Left ventricle myocardium inferior (tissue), 1 donor: Measurements from ENCODE around the gene PHLDB1. TPM values are rescaled to one million over a fixed set of nuclear protein-coding genes. Genes with fewer than 3 reads are reported as not detected.
"Not testable (repeated sequence)": the region's sequence is repeated elsewhere in the genome, so short reads cannot be mapped to it uniquely, and the experiment has no call there.

ENCODE experiments used
- DNase-seq: peaks from one replicate; pipeline ENCODE4 v3.0.0-alpha.2; 2020
- H3K27ac ChIP-seq: fragments of 200-600 bp; replicated peaks from 2 replicates; pipeline ENCODE4 v1.8.0; 2021
- H3K27me3 ChIP-seq: fragments of 200-600 bp; 2 replicates; pipeline ENCODE4 v1.8.0; 2021; ENCODE audit warnings: low read depth
- H3K36me3 ChIP-seq: fragments of 200-600 bp; 2 replicates; pipeline ENCODE4 v1.8.0; 2021
- H3K4me1 ChIP-seq: fragments of 200-600 bp; 2 replicates; pipeline ENCODE4 v1.8.0; 2021
- H3K4me3 ChIP-seq: fragments of 200-600 bp; 2 replicates; pipeline ENCODE4 v1.8.0; 2021; ENCODE audit warnings: mild to moderate bottlenecking, moderate library complexity
- H3K9me3 ChIP-seq: fragments of 200-600 bp; replicated peaks from 2 replicates; pipeline ENCODE4 v1.8.0; 2021
- intact Hi-C: fragments of 100-400 bp; cut with micrococcal nuclease; formaldehyde crosslinking; loops from one replicate; pipeline ENCODE4 v1.11.0; 2022
- long read RNA-seq: library from polyadenylated mRNA; unstranded; transcript quantifications from one replicate; pipeline ENCODE4 v2.0.0, GENCODE V29; 2021
- total RNA-seq: library from RNA; stranded (reverse); fragmentation: NEBNext Ultra II Directional; extraction: Animal tissue kit (Norgen Biotek cat#: 25700); gene quantifications from one replicate; pipeline ENCODE4 v1.2.1, GENCODE V29; 2021
- TF ChIP-seq, protein P1 (sequence below): fragments of 200-600 bp; IDR thresholded peaks from 2 replicates; pipeline ENCODE4 v1.8.0; 2021; ENCODE audit warnings: antibody characterized with exemption, mild to moderate bottlenecking, borderline replicate concordance
- donor health status: DM: no; HTN: yes; CAD: no; lungs with severe emphysema.

PHLDB1 gene
- total RNA-seq = 102 TPM
- long read RNA-seq, full-length matches to known transcripts = 8 of 114 reads
- long read RNA-seq, partial matches to known transcripts = 69 of 114 reads
- long read RNA-seq, other reads (novel, unspliced or antisense) = 37 of 114 reads

- Histone ChIP-seq H3K4me1 (peaks cover 89% of the 10 kb centered on the region), H3K4me3 (peak within 1 kb of the TSS; percentile 79), H3K36me3 (peaks cover 8% of the 10 kb centered on the region), H3K9me3 (no peaks in the 10 kb centered on the region), H3K27ac (peak within 1 kb of the TSS; percentile 93), H3K27me3 (no peaks in the 10 kb centered on the region)
- intact Hi-C loops = no loop called here
- TF ChIP-seq, protein P1, sequence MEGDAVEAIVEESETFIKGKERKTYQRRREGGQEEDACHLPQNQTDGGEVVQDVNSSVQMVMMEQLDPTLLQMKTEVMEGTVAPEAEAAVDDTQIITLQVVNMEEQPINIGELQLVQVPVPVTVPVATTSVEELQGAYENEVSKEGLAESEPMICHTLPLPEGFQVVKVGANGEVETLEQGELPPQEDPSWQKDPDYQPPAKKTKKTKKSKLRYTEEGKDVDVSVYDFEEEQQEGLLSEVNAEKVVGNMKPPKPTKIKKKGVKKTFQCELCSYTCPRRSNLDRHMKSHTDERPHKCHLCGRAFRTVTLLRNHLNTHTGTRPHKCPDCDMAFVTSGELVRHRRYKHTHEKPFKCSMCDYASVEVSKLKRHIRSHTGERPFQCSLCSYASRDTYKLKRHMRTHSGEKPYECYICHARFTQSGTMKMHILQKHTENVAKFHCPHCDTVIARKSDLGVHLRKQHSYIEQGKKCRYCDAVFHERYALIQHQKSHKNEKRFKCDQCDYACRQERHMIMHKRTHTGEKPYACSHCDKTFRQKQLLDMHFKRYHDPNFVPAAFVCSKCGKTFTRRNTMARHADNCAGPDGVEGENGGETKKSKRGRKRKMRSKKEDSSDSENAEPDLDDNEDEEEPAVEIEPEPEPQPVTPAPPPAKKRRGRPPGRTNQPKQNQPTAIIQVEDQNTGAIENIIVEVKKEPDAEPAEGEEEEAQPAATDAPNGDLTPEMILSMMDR = peak; percentile 65
- peak; percentile 82 for DNase-seq
Observed at GRCh38 chr11:118607401-118608359, at the start of gene PHLDB1. TSS of gene PHLDB1 (plus strand) at chr11:118607615. CDS start at chr11:118613837, 6,222 bp downstream.

- DNase-seq = no peak
- H3K4me1 ChIP-seq = peaks cover 14% of the 10 kb centered on the region
- intact Hi-C loops = no loop called here
- peaks cover 55% of the 10 kb centered on the region for H3K36me3 ChIP-seq
- TF ChIP-seq, protein P1 = no peak
- no peak overlapping the region for H3K4me3 ChIP-seq
- no peaks in the 10 kb centered on the region for H3K27me3 ChIP-seq
- no peaks in the 10 kb centered on the region for H3K9me3 ChIP-seq
- H3K27ac ChIP-seq = no peak overlapping the region
Observed at GRCh38 chr11:118560806-118561205, 46.6 kb upstream of the PHLDB1 start.

GRCh38 chr11:118565051-118565450 lies 42.4 kb upstream of the PHLDB1 start:
- H3K27me3 ChIP-seq = no peaks in the 10 kb centered on the region
- TF ChIP-seq, protein P1 = no peak
- H3K27ac ChIP-seq = peak overlapping the region; percentile 70
- intact Hi-C loops = no loop called here
- peaks cover 13% of the 10 kb centered on the region for H3K36me3 ChIP-seq
- H3K9me3 ChIP-seq = no peaks in the 10 kb centered on the region
- peak; percentile 26 for DNase-seq
- H3K4me3 ChIP-seq = peak overlapping the region; percentile 72
- peaks cover 20% of the 10 kb centered on the region for H3K4me1 ChIP-seq

DNA sequence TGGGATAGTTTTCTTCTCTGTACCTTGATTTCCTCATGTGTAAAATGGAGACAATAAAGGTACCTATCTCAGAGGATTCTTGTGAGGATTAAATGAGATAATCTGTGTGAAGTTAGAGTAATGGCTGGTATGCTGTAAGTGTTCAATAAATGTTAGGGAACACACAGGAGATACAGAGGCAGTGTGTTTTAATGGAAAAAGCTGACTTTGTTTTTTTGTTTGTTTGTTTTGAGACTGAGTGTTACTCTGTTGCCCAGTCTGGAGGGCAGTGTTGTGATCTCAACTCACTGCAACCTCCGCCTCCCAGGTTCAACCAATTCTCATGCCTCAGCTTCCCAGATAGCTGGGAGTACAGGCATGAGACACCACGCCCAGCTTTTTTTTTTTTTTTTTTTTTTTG lies 37.7 kb upstream of the PHLDB1 start:
- Histone ChIP-seq H3K27me3 (no peaks in the 10 kb centered on the region), H3K4me1 (peaks cover 45% of the 10 kb centered on the region), H3K9me3 (no peaks in the 10 kb centered on the region), H3K27ac (no peak overlapping the region), H3K36me3 (no peaks in the 10 kb centered on the region), H3K4me3 (no peak overlapping the region)
- DNase-seq = no peak
- TF ChIP-seq, protein P1 = no peak
- intact Hi-C loops = no loop called here

- H3K4me3 ChIP-seq = no peak overlapping the region
- H3K36me3 ChIP-seq = no peaks in the 10 kb centered on the region
- H3K27ac ChIP-seq = no peak overlapping the region
- intact Hi-C loops = no loop called here
- no peak for DNase-seq
- H3K9me3 ChIP-seq = no peaks in the 10 kb centered on the region
- H3K27me3 ChIP-seq = no peaks in the 10 kb centered on the region
- peaks cover 47% of the 10 kb centered on the region for H3K4me1 ChIP-seq
- TF ChIP-seq, protein P1 = no peak
Observed at GRCh38 chr11:118570787-118571186, 36.6 kb upstream of the PHLDB1 start.

GRCh38 chr11:118571701-118572060 lies 35.7 kb upstream of the PHLDB1 start:
- intact Hi-C loops, H3K9me3 ChIP-seq, DNase-seq, H3K27me3 ChIP-seq, H3K36me3 ChIP-seq: not testable (repeated sequence)
- Histone ChIP-seq H3K27ac (peak overlapping the region; percentile 98), H3K4me1 (peaks cover 50% of the 10 kb centered on the region), H3K4me3 (peak overlapping the region; percentile 97)
